Thyroid gland (tissue), 4 donors: ENCODE measurements around the gene ZP1.

Experiments
- POLR2A ChIP-seq, 2 donors: fragments of 450-650 bp; IDR thresholded peaks; one replicate each; pipeline ENCODE4 v1.6.1; 2017; ENCODE audit warnings: antibody characterized with exemption in 2 of 2, mild to moderate bottlenecking in 2 of 2, moderate library complexity in 1 of 2
- TF ChIP-seq, protein P1 (sequence below), 6 experiments: fragments of 200-600 bp in 3 of 6; fragments of 450-650 bp in 3 of 6; sonication (generic) in 3 of 6; IDR thresholded peaks; one replicate each; pipeline ENCODE4 v1.5.1; 2016 to 2019; ENCODE audit warnings: antibody characterized with exemption in 6 of 6, mild to moderate bottlenecking in 2 of 6, inconsistent platforms in 1 of 6, moderate library complexity in 1 of 6

DNA sequence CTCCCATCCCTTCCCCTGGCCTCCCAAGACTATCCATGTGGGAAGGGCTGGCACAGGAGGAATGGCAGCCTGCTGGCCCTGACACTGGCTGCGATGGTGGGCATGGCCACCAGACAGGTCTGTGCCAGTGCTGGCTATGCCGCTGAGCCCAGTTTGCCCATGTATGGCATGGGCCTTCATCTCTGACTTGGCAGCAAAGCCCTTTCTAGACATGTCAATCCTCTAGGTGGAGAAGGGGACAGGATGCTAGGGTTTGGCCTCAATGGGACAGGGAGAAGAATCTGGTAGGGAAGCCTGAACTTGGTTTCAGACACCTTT is 8.8 kb downstream of the ZP1 start:
- TF ChIP-seq POLR2A (IDR thresholded peaks at IDR 0.05), result no peak
- TF ChIP-seq, protein P1, sequence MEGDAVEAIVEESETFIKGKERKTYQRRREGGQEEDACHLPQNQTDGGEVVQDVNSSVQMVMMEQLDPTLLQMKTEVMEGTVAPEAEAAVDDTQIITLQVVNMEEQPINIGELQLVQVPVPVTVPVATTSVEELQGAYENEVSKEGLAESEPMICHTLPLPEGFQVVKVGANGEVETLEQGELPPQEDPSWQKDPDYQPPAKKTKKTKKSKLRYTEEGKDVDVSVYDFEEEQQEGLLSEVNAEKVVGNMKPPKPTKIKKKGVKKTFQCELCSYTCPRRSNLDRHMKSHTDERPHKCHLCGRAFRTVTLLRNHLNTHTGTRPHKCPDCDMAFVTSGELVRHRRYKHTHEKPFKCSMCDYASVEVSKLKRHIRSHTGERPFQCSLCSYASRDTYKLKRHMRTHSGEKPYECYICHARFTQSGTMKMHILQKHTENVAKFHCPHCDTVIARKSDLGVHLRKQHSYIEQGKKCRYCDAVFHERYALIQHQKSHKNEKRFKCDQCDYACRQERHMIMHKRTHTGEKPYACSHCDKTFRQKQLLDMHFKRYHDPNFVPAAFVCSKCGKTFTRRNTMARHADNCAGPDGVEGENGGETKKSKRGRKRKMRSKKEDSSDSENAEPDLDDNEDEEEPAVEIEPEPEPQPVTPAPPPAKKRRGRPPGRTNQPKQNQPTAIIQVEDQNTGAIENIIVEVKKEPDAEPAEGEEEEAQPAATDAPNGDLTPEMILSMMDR (IDR thresholded peaks at IDR 0.05), result no peak
